Upper lobe of left lung (tissue), 4 donors: Measurements from ENCODE around the gene NKD2.

Source experiments
- CTCF ChIP-seq, 6 experiments: fragments of 450-650 bp in 4 of 6; fragments of 200-600 bp in 2 of 6; sonication (generic) in 2 of 6; IDR thresholded peaks; one replicate each; pipeline ENCODE4 v1.5.1; 2016 to 2019; ENCODE audit warnings: antibody characterized with exemption in 6 of 6
- POLR2A ChIP-seq, 4 donors: fragments of 450-650 bp; IDR thresholded peaks; one replicate each; pipeline ENCODE4 v1.5.1; 2016 to 2017; ENCODE audit warnings: antibody characterized with exemption in 4 of 4, mild to moderate bottlenecking in 2 of 4

DNA sequence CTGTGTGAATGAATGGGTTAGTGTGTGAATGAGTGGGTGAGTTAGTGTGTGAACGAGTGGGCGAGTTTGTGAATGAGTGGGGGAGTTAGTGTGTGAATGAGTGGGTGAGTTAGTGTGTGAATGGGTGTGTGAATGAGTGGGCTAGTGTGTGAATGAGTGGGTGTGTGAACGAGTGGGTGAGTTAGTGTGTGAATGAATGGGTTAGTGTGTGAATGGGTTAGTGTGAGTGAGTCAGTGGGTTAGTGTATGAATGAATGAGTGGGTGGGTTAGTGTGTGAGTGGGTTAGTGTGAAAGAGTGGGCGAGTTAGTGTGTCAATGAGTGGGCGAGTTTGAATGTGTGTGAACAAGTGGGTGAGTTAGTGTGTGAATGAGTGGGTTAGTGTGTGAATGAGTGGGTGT lies 35.5 kb downstream of the NKD2 start:
- TF ChIP-seq CTCF (IDR thresholded peaks at IDR 0.05) (no peak), POLR2A (IDR thresholded peaks at IDR 0.05) (no peak)
